Stimulated activated CD4-positive, alpha-beta T cell treated with anti-CD3 and anti-CD28 coated beads, Interleukin-1b, Interleukin-23, amount 100 ng/mL, for 48 hours (primary cell): ENCODE data around the gene SSTR4.

Experiments used
- DNase-seq: peaks from one replicate; pipeline ENCODE4 v3.0.0-alpha.2; 2020

Gene SSTR4

DNA sequence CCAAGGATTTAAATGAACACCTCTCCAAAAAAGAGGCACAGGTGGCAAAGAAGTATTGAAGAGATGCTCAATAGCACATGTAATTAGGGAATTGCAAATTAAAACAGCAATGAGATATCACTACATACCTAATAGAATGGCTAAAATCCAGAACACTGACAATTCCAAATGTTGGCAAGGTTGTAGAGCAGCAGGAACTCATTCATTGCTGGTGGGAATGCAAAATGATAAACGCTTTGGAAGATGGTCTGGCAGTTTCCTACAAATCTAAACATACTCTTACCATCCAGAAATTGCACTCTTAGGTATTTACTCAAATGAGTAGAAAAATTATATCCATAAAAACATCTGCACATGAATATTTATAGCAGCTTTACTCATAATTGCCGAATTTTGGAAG is 34.0 kb downstream of the SSTR4 start:
- DNase-seq = no peak

DNA sequence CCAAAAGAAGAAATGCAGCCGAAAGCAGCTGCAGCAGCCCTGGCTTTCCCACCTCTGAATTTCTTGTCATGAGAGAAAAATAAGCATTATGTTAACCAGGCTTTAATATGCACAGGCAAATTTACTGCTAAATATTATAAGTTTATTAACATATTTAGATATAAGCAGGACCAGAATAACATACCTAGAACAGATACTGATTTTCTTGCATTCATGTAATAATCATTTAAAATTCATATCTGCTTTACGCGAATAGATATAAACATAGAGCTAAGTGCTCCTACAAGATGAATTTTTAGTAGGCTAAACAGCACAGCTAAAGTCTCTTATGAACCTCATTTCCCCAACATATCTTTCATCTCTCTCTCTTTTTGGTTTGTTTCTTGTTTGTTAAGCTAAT is 36.3 kb downstream of the SSTR4 start:
- no peak for DNase-seq

DNA sequence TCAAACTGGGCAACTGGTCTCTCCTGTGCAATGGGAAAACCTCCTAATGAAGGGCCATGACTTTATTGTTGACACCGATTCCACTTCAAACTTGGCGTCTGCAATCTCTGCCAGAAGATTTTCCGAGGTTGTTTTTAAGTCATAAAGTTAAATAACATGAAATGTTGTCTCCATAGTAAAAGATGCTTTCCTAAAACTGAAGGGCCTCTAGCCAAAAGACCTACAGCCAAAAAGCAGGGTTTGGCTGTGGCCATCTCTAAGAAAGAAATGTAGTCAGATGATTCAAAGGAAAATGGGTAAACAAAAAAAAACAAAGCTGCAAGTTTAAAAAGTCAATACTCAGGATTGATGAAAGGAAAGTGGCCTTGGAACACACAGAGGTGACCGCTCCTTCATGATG is 36.9 kb downstream of the SSTR4 start:
- DNase-seq = no peak

DNA sequence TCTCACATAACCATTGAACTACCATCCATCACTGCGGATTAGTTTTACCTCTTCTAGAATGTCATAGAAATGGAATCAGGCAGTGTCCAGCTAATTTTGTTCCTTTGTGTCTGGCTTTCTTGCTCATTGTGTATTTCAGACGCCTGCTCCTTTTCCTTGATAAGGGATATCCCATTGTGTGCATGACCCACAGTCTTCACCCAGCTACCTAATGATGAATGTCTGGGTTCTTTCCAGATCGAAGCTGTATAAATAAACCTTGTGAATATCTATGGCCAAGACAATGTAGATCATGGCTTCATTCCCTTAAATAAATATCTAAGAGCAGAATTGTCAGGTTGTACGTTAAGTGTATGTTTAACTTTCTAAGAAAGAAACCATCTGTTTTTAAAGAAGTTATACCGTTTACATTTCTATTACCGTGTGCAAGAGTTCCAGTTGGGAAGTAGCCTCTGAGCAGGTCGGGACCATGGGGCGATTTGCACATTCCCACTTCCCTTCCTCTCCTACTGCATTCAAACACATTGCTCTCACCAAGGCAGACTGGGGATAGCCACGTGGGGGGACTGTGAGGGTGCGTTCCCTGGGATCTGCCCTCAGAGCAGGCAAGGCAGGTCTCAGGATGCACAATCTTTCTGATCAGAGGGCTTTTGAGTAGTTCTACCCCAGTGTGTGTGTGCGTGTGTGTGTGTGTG is 37.9 kb downstream of the SSTR4 start:
- DNase-seq = no peak

DNA sequence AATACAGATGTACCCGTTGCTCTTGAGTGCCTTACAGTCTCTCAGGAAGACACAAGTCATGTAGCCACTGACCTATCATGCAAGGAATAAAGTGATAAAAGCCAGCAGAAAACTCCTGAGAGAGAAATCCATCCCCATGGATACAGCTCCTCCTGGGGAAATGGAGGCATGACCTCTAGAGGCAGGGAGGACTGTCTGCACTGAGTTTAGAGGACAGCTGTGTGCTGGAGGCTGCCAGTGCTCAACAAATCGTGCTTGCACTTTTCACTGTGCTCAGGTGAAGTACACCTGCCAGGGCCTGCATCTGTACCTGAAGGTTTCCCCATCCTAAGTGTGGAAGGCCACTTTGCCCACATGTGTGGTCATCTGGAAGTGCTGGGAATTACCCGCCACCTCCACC is 38.9 kb downstream of the SSTR4 start:
- DNase-seq = no peak

DNA sequence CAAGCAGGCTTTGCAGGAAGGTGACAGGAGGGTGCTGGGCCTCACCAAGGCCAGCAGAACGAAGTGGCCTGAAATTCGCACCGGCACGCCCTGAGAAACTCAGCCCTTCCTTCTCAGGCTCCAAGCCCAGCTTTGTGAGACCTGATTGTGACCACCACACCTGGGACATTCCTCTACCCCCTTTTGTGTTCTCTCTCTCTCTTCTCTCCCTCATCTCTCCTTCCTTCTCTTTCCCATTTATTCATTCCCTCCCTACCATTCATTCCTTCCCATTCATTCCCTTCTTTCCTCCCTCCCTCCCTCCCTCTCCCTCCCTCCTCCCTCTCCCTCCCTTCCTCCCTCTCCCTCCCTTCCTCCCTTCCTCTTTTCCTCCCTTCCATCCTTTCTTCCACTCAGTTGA is 42.2 kb downstream of the SSTR4 start:
- DNase-seq = no peak

DNA sequence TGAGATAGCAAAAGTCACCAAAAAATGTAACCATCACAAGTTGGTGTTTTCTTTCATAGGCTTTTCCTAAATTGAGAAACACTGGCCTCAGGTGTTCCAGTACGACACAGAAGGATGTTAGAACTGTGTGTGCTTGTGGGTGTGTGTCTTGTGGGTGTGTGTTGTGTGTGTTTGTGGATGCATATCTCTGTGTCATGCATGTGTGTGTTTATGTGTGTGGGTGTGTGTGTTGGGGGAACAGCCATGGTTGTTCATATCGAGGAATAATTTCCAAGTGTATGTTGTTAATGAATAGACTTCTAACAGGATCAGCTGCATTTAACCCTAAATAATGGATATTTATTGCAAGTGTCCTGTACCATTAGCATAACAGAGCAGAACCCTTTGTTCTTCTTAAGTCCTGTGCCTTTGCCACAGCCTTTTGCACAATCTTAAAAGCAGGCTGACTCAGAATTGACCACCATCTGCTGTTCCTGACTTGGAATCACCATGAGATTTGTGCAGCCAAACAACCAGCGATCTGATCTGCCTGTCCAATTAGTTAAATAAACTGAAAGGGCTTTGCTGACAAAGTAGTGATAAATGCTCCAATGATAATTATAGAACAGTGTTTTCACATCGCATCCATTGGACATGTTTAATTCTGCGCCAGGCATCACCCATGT is 43.4 kb downstream of the SSTR4 start:
- DNase-seq = no peak

DNA sequence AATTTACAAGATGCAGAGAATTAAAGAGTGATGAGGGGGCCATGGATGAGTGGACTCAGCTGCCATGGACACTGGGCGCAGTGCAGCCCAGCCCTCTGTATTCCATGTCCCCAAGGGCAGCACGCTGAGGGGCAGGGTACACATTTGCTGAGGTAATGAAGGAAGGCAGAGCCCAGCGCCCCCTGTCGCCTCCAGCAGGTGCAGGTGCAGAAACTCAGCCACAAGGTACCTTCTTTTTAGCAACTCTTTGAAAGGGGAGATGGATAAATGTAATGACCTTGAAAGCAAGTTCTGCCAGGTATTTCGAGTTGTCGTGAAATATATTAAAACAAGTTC is 43.9 kb downstream of the SSTR4 start:
- no peak for DNase-seq

DNA sequence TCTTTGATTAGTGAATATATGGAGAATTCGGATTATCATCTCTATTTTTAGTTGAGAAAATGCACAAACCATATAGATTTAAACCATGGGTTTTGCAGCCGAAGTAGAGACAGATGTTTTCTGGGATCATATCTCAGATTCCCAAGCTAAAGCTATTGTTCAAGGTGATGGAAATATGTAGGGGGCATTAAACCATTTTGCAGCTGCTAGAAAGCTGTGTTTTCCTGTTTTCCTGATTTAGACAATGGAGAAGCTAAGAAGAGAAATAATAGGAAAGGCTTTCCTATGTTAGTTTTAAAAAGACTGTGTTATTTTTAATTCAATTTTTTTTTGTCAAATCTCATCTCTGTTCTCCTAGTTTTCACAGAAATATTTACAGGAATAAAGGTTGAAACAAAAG is 44.8 kb downstream of the SSTR4 start:
- no peak for DNase-seq

DNA sequence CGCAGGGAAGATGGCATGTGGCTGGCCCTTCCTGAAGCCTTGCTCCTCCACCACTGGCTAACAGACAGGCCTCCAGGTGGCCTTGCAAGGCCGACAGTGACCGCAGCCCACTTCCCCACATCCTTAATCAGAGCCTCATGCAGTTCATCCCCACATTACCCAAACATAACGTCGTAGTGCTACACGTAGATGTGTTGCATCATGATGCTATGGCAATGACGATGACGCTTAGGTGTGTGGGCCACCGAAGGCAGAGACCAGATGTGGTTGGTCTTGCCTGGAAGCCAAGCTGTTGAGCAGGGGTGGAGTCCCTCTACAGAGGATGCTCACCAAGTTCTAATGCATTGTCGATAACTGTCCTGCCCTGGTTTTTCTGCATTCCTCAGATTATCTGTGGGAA is 45.4 kb downstream of the SSTR4 start:
- no peak for DNase-seq

DNA sequence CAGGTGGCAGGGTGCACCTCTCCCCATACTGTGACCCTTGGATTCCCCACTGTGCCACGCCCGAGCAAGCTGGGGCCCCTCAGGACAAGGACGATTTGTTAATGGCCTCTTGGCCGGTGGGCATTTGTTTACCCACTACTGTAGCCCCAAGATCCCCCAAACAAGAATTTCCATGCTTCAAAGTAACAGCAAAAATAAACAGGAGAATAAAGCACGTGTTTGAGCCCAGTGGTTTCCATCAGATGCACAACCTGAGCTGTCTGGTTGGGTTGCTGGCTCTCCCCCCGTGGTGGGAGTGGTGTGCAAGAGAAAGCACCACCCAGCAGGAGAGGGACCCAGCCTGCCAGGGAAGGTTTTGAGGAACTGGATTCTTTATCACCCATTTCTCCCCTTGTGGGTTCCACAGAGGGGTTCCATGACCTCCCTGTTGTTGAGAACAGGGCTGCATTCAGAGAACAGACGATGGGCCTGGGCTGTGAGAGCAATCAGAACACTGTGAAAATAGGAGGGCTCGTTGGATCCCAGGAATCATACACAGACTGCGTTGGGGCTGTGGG is 46.2 kb downstream of the SSTR4 start:
- no peak for DNase-seq

DNA sequence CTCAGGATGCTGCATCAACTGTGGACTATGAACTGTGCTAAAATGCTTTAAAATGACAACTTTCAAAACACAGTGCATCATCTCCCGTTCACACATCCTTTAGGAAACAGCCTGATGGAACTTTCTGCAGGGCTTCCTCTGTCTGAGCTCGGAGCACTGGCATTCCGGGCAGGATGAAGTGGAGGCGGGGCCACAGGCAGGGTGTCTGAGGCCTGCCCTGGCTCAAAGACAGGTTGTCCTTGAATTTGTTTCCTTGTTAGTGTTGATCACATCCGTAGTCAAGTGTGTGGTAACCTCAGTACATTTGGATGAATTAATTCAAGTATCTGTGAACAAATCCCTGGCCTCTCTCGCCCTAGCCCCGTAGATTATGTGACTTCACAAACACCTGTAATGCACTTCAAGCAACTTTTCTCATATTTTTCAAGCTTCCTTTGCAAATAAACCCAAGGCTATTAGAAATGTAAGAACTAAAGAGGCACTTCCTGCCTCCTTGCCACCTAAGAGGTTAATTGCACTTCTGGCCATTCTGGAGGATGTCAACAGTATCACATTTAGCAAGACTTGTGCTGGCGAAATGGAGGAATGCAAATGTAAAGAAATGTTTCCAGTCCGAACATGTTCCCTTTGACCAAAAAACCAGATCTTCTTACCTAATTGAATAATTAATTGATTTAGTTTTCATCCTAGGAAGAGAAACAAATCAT is 47.9 kb downstream of the SSTR4 start:
- no peak for DNase-seq

DNA sequence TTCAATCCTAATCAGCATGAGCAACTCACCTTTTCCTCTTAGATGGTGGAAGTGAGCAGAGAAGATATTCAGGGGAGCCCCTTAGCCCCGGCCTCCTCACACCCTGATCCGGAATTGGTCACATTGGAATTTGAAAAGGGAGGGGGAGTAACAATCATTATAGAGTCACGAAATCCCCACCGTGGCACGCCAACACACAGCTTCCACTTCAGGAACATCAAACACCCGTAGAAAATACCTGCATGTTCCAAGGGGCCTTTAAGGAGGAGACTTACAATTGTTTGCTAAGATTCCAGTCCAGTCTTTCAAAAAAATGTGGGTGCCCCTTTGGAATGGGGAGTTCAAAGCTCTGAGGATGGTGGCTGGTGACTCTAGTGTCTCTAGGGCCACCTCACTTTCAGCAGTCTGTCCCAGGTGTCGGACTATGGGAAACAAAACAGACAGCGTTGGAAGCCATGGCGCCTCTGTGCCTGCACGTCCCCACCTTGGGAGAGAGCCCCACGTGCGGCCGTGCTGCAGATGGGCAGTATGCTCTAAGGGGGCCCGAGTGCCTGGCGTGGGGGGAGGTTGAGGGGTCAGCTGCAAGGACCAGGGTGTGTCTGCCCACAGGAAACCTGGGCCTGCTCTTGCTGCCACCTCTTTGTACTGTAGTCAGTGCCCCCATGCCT is 48.6 kb downstream of the SSTR4 start:
- DNase-seq = no peak

DNA sequence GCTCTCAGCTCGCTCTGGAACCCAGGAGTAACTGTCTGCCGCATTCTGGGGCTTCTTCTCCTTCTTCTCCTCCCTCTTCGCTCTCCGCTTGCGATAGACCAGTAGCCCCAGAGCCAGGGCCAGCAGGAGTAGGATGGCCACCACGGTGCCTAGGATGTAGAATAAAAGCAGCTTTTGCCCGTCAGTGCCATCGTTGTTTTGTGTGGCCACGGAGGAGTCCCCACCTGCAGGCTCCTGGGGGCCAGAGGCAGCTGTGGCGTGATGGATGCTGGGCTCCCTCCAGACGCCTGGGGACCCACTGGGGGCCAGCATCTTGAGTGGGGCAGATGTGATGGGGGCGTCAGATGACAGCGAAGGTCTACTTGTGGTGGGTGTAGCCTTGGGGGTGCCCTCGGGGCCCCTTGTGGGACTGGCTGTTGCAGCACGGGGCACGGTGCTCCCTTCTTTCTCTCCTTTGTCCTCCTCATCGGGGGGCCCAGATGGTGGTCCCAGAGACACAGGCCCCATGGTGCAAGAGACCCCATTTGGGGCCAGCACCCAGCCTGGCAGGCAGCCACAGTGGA is 49.3 kb downstream of the SSTR4 start:
- no peak for DNase-seq

DNA sequence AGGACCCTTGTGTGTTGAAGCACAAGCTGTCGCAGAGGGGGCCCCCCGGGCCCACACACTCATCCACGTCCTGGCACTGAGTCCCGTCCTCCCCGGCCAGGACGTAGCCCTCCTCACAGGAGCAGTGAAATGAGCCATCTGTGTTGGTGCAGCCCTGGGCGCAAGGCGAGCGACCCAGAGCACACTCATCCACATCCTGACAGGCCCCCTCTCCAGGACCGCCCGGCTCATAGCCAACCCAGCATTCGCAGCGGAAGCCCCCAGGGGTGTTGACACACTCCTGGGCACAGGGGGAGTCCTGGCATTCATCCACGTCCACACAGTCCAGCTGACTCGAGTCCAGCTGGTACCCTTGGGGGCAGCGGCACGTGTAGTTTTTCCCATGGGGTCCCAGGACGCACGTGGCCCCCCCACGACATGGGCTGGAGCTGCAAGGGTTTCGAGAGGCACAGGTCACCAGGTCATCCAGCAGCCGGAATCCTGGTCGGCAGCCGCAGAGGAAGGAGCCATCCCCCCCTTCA is 49.8 kb downstream of the SSTR4 start:
- DNase-seq = no peak

DNA sequence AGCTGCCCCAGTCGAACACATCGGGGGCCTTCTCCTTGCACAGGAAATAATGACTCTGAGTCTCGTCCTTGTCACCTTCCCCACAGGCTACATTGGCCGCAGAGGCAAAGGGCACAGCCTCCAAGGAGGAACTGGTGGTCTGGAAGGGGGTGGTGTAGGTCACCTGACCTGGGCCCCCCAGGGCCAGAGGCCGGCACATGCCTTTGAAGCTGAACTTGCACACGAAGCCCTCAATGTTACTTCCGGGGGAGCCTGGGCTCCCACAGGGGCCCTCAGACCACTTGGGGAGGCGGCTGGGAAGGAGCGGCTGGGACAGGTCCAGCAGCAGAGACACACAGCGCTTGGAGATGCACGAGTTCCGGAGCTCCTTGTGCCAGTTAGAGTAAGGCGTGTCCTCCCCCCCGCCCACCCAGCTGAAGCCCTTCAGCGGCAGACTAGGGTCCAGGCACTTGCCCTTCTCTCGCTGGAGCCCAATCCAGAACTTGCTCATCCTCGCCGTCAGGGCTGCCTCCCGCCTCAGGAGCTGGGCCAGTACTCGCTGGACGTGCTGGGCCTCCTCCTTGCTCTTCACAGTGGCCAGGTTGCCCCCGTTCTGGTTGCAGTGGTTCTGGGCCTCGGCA is 50.4 kb downstream of the SSTR4 start:
- DNase-seq = no peak

DNA sequence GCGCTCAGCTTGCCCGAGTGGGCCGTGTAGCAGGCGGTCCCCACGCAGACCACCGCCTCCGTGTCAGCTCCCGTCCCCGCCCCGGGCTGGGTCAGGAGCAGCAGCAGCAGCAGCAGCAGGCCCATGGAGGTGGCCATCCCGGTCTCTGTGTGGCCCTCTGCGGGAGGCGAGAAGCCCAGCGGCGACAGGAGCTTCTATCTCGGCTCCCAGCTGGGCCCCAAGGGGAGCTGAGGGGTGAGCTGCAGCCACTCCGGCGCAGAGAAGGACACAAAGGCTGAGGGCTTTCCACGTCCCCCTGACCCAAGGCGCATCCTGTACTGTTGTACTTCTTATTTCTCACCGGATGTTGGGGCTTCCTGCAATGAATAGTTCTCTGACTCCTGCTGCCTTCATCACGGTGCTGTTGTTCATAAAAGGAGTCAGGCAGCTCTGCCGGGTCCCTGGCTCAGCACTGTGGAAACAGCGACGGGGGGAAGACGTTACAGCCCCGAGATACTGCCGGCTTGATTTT is 51.0 kb downstream of the SSTR4 start, which contains the start of gene CD93:
TSS of gene CD93 (minus strand) at position 269 of the 511 bp plus-strand sequence. CDS start at position 137, 132 bp downstream.
- DNase-seq = peak; percentile 21

DNA sequence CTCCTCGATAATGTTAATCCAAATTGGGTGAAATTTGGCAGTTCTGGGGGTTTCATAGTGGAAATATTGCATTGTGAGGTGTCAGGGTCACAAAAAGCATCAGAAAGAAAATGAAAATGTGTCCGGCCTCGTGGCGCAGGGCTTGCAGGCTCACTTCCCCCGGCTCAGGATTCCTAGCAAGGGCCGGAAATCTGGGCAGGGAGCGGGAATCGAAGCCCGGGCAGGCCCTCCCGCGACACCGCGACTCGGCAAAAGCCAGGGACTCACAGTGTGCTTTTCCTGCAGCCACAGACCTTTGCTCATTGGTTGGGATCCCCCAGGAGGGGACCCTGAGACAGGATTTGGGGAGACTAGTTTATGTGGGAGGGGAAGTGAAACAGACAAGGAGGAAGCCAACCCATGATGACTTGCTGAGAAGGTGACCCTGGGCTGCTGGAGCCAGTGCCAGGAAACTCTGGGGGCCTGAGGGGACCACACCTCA is 51.9 kb downstream of the SSTR4 start:
- no peak for DNase-seq

DNA sequence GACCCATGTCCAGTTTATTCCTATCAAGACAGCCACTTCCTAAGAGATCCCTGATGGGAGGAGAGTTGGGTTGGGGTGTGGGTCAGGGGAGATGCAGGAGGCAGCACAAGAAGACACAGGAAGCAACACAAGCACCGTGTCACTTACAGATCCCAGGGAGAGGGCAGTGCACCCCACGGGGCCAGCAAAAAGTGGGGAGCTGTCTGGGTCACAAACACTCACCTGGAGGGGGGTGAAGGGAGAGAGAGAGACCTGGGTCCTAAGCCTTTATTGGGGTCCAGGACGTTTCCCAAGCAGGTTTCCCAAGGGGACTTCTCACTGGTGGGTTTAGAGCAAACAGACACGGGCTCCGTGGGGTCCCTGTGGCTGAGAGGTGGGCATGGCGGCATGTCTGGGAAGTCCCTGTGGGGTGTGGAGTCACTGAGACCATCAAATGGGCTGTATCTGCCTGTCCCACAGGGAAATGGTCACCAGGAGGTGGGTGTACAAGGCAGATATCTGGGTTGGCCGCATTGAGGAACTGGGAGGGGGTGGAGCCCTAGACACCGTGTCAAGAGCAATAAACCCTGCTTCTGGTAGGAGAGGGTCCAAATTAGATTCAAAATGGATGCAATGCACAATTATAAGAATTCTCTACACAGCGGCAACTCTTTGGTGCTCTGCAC is 52.6 kb downstream of the SSTR4 start:
- DNase-seq = no peak
